ENCODE data around the gene INTS11. TPM values are rescaled to one million over a fixed set of nuclear protein-coding genes. Genes with fewer than 3 reads are reported as not detected.

The INTS11 gene
- total RNA-seq, 1 experiment from 2014 or later: 161 TPM

DNA sequence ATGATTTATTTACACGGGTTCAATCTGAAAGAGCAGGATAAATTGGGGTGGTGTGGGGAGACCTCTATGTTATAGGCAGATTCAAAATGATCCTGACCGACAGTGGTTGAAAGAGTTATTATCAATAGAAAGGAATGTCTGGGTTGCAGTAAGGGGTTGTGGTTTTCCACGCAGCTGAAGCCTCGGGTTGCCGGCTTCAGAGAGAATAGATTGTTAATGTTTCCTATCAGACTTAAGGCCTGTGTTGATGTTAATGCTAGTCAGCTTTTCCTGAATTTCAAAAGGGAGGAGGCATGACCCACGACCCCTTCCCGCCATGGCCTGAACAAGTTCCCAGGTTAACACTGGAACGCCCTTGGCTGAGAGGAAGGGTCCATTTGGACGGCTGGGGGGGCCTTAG is 48.6 kb downstream of the INTS11 start:
- no peak overlapping the region for H3K27ac ChIP-seq (ENCODE audit: low read depth, low read length)
- CTCF ChIA-PET: no interaction called here
- BruUV-seq (replicated peaks): no TSS peak
- H3K4me2 ChIP-seq (ENCODE audit: low read length): no peak overlapping the region
- H3K9me3 ChIP-seq (ENCODE audit: control insufficient read depth in 1 of 2, insufficient read depth in 1 of 2, low read depth in 1 of 2, low read length in 2 of 2): no peaks in the 10 kb centered on the region
- H3K4me3 ChIP-seq (replicated peaks in 1 of 2; ENCODE audit: low read depth in 1 of 2, low read length in 2 of 2): no peak overlapping the region
- H3K36me3 ChIP-seq (ENCODE audit: control insufficient read depth in 1 of 2, insufficient read depth in 2 of 2, low read length in 2 of 2): peaks cover 0 to 4% of the 10 kb centered on the region in 2 experiments; a peak in 1 of 4 replicates
- RAD21 ChIA-PET (ENCODE audit: low non-redundant PET in 1 of 2, low total read pairs in 2 of 2, uncharacterized antibody in 2 of 2, unreplicated experiment in 2 of 2): no interaction called here
- TF ChIP-seq CBX3 (IDR thresholded peaks at IDR 0.05; ENCODE audit: low read depth) (no peak), POLR2AphosphoS5 (IDR thresholded peaks at IDR 0.05; ENCODE audit: low read depth, low read length) (no peak), ELF1 (IDR thresholded peaks at IDR 0.05; ENCODE audit: borderline replicate concordance, low read depth) (no peak), EZH2phosphoT487 (IDR thresholded peaks at IDR 0.05; ENCODE audit: borderline replicate concordance) (no peak), ZNF274 (IDR thresholded peaks at IDR 0.05; ENCODE audit: low read depth, low read length) (no peak), SP1 (IDR thresholded peaks at IDR 0.05; ENCODE audit: low read depth) (no peak), YY1 (IDR thresholded peaks at IDR 0.05; ENCODE audit: extremely low read depth, insufficient replicate concordance, low read depth, low read length) (no peak), FOSL1 (IDR thresholded peaks at IDR 0.05; ENCODE audit: low read depth) (no peak)
- TF ChIP-seq, protein P1, sequence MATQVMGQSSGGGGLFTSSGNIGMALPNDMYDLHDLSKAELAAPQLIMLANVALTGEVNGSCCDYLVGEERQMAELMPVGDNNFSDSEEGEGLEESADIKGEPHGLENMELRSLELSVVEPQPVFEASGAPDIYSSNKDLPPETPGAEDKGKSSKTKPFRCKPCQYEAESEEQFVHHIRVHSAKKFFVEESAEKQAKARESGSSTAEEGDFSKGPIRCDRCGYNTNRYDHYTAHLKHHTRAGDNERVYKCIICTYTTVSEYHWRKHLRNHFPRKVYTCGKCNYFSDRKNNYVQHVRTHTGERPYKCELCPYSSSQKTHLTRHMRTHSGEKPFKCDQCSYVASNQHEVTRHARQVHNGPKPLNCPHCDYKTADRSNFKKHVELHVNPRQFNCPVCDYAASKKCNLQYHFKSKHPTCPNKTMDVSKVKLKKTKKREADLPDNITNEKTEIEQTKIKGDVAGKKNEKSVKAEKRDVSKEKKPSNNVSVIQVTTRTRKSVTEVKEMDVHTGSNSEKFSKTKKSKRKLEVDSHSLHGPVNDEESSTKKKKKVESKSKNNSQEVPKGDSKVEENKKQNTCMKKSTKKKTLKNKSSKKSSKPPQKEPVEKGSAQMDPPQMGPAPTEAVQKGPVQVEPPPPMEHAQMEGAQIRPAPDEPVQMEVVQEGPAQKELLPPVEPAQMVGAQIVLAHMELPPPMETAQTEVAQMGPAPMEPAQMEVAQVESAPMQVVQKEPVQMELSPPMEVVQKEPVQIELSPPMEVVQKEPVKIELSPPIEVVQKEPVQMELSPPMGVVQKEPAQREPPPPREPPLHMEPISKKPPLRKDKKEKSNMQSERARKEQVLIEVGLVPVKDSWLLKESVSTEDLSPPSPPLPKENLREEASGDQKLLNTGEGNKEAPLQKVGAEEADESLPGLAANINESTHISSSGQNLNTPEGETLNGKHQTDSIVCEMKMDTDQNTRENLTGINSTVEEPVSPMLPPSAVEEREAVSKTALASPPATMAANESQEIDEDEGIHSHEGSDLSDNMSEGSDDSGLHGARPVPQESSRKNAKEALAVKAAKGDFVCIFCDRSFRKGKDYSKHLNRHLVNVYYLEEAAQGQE (IDR thresholded peaks at IDR 0.05; ENCODE audit: low read depth): no peak
- TF ChIP-seq, protein P2, sequence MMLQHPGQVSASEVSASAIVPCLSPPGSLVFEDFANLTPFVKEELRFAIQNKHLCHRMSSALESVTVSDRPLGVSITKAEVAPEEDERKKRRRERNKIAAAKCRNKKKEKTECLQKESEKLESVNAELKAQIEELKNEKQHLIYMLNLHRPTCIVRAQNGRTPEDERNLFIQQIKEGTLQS (IDR thresholded peaks at IDR 0.05): no peak
- peaks cover 15 to 32% of the 10 kb centered on the region in 2 experiments; a peak in 3 of 4 replicates for H3K4me1 ChIP-seq (ENCODE audit: control insufficient read depth in 1 of 2, insufficient read depth in 2 of 2, low read length in 2 of 2)
- peaks cover 27% of the 10 kb centered on the region for H3K79me2 ChIP-seq (ENCODE audit: insufficient read depth, low read length)
- no peak overlapping the region for H3K9ac ChIP-seq (ENCODE audit: low read length)
- no peak overlapping the region for H2AFZ ChIP-seq (ENCODE audit: low read depth, low read length, poor library complexity, severe bottlenecking)
- intact Hi-C loops (cut with micrococcal nuclease): no loop called here
- POLR2A ChIA-PET: no interaction called here
- H3K9me2 ChIP-seq (ENCODE audit: insufficient read depth): no peaks in the 10 kb centered on the region
- ATAC-seq: no peak
- no peaks in the 10 kb centered on the region for H4K20me1 ChIP-seq (ENCODE audit: insufficient read depth)
- H3K27me3 ChIP-seq (ENCODE audit: insufficient read depth, low read length): no peaks in the 10 kb centered on the region
- DNase-seq (ENCODE audit: low read depth, low spot score): no peak

All from HCT116 (cell line).